Thoracic aorta (tissue), 2 donors: ENCODE data around the gene PSMC2. TPM values are rescaled to one million over a fixed set of nuclear protein-coding genes. Genes with fewer than 3 reads are reported as not detected.

Experiments
- ATAC-seq: fragments of 150-250 bp; one replicate; pipeline ENCODE4 v1.8.0; 2017; ENCODE audit warnings: low read depth; ENCODE audit not compliant: insufficient number of reproducible peaks, low FRiP score
- DNase-seq: peaks from one replicate; pipeline ENCODE4 v3.0.0-alpha.2; 2020; ENCODE audit warnings: low spot score
- H3K27ac ChIP-seq, 2 donors: fragments of 200-600 bp; sonication (generic); 1 replicate in 1 of 2; 2 replicates in 1 of 2; pipeline ENCODE4 v1.5.1; 2016; ENCODE audit warnings: mild to moderate bottlenecking in 2 of 2, moderate library complexity in 2 of 2
- H3K27me3 ChIP-seq: fragments of 200-600 bp; sonication (generic); replicated peaks from 2 replicates; pipeline ENCODE4 v1.6.0; 2016; ENCODE audit warnings: mild to moderate bottlenecking; ENCODE audit not compliant: insufficient read depth
- H3K36me3 ChIP-seq: fragments of 200-600 bp; sonication (generic); one replicate; pipeline ENCODE4 v1.5.1; 2016
- H3K4me1 ChIP-seq, 2 donors: fragments of 200-600 bp; sonication (generic); 1 replicate in 1 of 2; 2 replicates in 1 of 2; pipeline versions ENCODE4 v1.5.1 to v1.6.0; 2016; ENCODE audit warnings: low read depth in 2 of 2, mild to moderate bottlenecking in 1 of 2; ENCODE audit not compliant: control insufficient read depth in 1 of 2
- H3K4me3 ChIP-seq: fragments of 200-600 bp; sonication (generic); 2 replicates; pipeline ENCODE4 v1.5.1; 2016; ENCODE audit warnings: mild to moderate bottlenecking
- H3K9me3 ChIP-seq: fragments of 200-600 bp; sonication (generic); 2 replicates; pipeline ENCODE4 v1.5.1; 2016
- total RNA-seq, 2 donors: library from RNA; depleted of rRNA; stranded (reverse); fragments of >200 nt; gene quantifications; one replicate each; pipeline versions ENCODE4 v1.1.0 to v1.2.3, GENCODE V29; 2016
- TF ChIP-seq, protein P1 (sequence below): fragments of 200-600 bp; sonication (generic); IDR thresholded peaks from one replicate; pipeline ENCODE4 v1.5.1; 2019; ENCODE audit warnings: antibody characterized with exemption

PSMC2 gene
- total RNA-seq, 2 donors from 2014 or later: 82.3 to 85.8 TPM

DNA sequence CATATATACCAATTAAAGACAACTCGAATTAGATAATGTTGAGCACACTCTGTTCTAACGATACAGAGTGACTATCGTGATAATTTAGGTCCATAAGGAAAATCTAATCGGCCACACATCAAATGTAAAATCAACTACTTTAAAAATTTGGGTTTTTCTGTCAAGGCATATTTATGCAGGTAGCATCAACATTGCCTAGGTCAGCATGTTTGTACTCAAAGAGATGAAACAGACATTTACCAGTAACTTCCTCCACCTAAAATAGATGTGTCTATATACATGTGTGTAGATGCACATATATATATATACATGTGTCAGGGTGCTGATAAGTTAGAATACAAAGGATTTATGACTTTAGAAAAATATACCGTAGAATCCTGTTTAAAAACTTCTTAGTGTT is 22.0 kb downstream of the PSMC2 start:
- Histone ChIP-seq H3K27ac (no peak overlapping the region), H3K9me3 (no peaks in the 10 kb centered on the region), H3K36me3 (peaks cover 47% of the 10 kb centered on the region), H3K4me1 (no peaks in the 10 kb centered on the region), H3K4me3 (no peak overlapping the region), H3K27me3 (no peaks in the 10 kb centered on the region)
- ATAC-seq: no peak
- TF ChIP-seq, protein P1, sequence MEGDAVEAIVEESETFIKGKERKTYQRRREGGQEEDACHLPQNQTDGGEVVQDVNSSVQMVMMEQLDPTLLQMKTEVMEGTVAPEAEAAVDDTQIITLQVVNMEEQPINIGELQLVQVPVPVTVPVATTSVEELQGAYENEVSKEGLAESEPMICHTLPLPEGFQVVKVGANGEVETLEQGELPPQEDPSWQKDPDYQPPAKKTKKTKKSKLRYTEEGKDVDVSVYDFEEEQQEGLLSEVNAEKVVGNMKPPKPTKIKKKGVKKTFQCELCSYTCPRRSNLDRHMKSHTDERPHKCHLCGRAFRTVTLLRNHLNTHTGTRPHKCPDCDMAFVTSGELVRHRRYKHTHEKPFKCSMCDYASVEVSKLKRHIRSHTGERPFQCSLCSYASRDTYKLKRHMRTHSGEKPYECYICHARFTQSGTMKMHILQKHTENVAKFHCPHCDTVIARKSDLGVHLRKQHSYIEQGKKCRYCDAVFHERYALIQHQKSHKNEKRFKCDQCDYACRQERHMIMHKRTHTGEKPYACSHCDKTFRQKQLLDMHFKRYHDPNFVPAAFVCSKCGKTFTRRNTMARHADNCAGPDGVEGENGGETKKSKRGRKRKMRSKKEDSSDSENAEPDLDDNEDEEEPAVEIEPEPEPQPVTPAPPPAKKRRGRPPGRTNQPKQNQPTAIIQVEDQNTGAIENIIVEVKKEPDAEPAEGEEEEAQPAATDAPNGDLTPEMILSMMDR: no peak
- no peak for DNase-seq

DNA sequence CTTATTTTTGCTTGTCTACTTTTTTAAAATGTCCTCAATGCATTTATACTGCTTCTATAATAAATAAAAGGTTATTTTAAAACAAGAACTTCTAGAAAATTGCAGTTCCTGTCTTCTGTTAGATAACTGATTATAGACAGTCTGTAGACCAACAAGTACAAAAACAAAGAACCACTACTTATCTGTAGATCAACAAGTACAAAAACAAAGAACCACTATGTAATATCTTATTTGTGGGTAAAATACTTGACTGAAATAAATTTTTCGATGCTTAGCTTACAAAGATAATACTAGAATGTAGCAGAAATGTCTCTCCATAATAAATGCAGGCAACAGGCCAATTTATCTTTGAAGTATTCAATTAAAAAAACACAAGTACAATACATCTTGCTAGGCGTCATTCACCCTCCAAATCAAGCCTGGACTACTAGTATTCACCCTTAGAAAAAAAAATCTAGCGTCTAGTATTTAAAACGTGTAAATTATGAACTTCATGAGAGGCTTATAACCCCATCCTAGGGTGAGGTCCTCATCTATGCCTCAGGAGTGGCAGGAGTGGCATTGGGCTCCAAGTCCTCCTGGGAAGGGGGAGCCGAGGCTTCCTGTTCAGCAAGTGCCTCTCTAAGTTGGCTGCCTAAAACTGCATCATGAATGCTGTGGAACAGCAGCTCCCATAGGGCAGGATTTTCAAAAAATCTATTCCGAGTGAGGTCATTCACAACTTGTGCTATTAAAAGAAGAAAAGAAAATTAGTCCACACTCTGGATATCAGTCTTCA is 26.6 kb downstream of the PSMC2 start:
- no peak for DNase-seq
- TF ChIP-seq, protein P1: no peak
- H3K27ac ChIP-seq: no peak overlapping the region

DNA sequence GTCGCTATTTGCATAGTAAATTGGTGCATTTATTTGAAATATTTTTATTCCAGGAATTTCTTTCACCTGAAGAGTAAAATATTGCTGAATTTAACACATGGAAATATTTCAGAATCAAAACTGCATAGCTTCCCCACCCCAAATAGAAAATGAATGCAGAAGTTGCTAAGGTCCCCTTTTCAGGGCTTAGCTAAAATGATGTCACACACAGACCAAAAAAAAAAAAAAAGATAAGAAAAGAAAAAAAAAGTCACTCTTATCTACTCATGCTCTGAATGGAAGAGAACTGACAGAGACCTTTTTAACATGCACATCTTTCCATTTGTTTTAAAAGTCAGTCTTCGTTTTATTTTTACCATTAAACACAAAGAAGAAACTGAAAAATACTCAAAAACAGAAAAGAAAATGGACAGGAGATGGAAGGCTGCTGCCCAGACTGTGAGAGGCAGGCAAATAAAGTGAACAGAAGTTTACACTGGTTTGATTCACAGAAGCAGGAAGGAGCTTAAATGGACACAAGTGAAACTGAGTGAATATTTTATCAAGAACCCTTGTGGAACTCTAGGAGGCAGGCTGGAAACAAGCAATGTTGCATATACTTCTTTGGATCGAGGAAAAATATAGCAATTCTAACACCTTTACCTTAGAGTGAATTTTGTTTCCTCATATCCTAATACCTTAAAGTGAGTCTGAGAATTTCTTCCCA is 32.0 kb downstream of the PSMC2 start:
- Histone ChIP-seq H3K27ac (no peak overlapping the region), H3K4me3 (no peak overlapping the region), H3K27me3 (no peaks in the 10 kb centered on the region), H3K36me3 (no peaks in the 10 kb centered on the region), H3K4me1 (no peaks in the 10 kb centered on the region), H3K9me3 (no peaks in the 10 kb centered on the region)
- DNase-seq: no peak
- TF ChIP-seq, protein P1: no peak
- no peak for ATAC-seq

More for the DNA sequence above, 26.6 kb downstream of the PSMC2 start:
- no peak for ATAC-seq
- Histone ChIP-seq H3K36me3 (peaks cover 4% of the 10 kb centered on the region), H3K4me1 (no peaks in the 10 kb centered on the region), H3K9me3 (no peaks in the 10 kb centered on the region), H3K27me3 (no peaks in the 10 kb centered on the region), H3K4me3 (no peak overlapping the region)

DNA sequence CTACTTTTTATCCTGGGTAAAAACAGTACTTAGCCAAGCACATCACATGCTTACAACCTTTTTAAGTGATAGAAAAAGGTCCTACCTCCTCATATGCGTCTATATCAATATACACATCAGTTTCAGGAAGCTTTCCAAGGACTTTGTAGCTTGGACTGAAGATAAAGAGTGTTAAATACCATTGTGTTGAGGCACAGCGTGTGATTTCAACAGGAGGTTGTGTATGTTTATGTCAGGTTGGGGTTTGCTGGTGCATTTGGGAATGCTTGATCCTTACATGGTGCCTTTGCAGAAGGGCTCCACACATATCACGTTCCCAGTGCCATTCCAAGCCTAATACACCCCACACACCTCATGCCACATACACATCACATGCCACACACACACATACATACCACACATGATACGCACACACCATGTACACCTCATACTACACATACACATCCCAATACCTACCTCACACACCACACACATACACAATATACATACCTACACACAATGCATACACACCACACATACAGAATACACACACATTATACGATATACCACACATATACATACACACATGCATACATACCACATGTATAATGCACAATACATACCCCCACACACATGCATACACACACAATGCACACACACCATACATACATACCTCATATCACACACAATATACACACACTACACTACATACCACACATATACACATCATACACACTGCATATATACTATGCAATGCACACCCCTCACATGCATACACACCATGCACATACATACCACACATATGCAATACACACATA is 33.1 kb downstream of the PSMC2 start:
- H3K27me3 ChIP-seq: no peaks in the 10 kb centered on the region
- TF ChIP-seq, protein P1: no peak
- no peaks in the 10 kb centered on the region for H3K4me1 ChIP-seq
- H3K4me3 ChIP-seq: no peak overlapping the region
- H3K9me3 ChIP-seq: no peaks in the 10 kb centered on the region
- H3K27ac ChIP-seq: no peak overlapping the region
- no peaks in the 10 kb centered on the region for H3K36me3 ChIP-seq
- DNase-seq (no peak), ATAC-seq (no peak)
